GM12878 (cell line): ENCODE results near the gene ZSCAN26. TPM values are rescaled to one million over a fixed set of nuclear protein-coding genes. Genes with fewer than 3 reads are reported as not detected.
A peak's percentile ranks its signal among the peaks of the same experiment; 100 is the strongest.

Source experiments
- ATAC-seq: fragments of 200-7000 bp; cut with Tn5 transposase; 3 replicates; pipeline ENCODE4 v1.9.1; 2020; ENCODE audit warnings: mild to moderate bottlenecking, moderate library complexity
- BruUV-seq: library from RNA; stranded (reverse); fragments of 400-500 nt; replicated peaks from 2 replicates; lab custom pipeline; 2021; lab: Mats Ljungman, UMichigan
- CTCF ChIA-PET: fragments of 300-600 bp; sonication (Branson Sonifier 250); formaldehyde crosslinking; extraction: SDS; loops from one replicate; lab custom pipeline; 2021; ENCODE audit warnings: inconsistent platforms; lab: Yijun Ruan, JAX
- POLR2A ChIA-PET: fragments of 350-600 bp; formaldehyde crosslinking; extraction: SDS; loops from one replicate; lab custom pipeline; 2021; ENCODE audit warnings: inconsistent platforms; lab: Charles Lee
- RAD21 ChIA-PET: fragments of 300-600 bp; sonication (Branson Sonifier 250); formaldehyde crosslinking; loops from one replicate; lab custom pipeline; 2023; ENCODE audit warnings: antibody characterized with exemption; ENCODE audit not compliant: unreplicated experiment; lab: Charles Lee
- SMC1A ChIA-PET: fragments of 300-600 bp; sonication (Branson Sonifier 250); formaldehyde crosslinking; loops from one replicate; lab custom pipeline; 2023; ENCODE audit not compliant: unreplicated experiment, uncharacterized antibody; lab: Charles Lee
- DNase-seq: peaks from one replicate; pipeline ENCODE4 v3.0.0-alpha.2; 2011; ENCODE audit warnings: low read depth, low spot score
- FAIRE-seq: peaks from 3 replicates; lab custom pipeline; 2011; peaks lifted over from hg19 to GRCh38; lab: Jason Lieb, UNC
- H2AFZ ChIP-seq: 2 replicates; pipeline ENCODE4 v1.6.0; 2011; ENCODE audit warnings: low read depth, low read length, control low read depth; ENCODE audit not compliant: control insufficient read depth
- H3K27ac ChIP-seq: 2 replicates; pipeline ENCODE4 v1.5.1; 2011; ENCODE audit warnings: control low read depth; ENCODE audit not compliant: control insufficient read depth, insufficient read depth
- H3K27me3 ChIP-seq, 2 experiments: replicated peaks in 1 of 2; 2 replicates each; pipeline versions ENCODE4 v1.6.0 to v1.6.1; 2011; ENCODE audit warnings: low read length in 1 of 2; ENCODE audit not compliant: control insufficient read depth in 2 of 2, insufficient read depth in 2 of 2
- H3K36me3 ChIP-seq, 2 experiments: 2 replicates each; pipeline ENCODE4 v1.5.1; 2011; ENCODE audit warnings: low read length in 1 of 2; ENCODE audit not compliant: control insufficient read depth in 2 of 2, insufficient read depth in 2 of 2
- H3K4me1 ChIP-seq: 2 replicates; pipeline ENCODE4 v1.6.1; 2011; ENCODE audit warnings: mild to moderate bottlenecking, low read length, moderate library complexity, mixed read lengths; ENCODE audit not compliant: control insufficient read depth, insufficient read depth
- H3K4me2 ChIP-seq: 2 replicates; pipeline ENCODE4 v1.6.0; 2011; ENCODE audit warnings: control low read depth; ENCODE audit not compliant: control insufficient read depth, insufficient read depth
- H3K4me3 ChIP-seq: fragments of 200-600 bp; sonication (generic); 2 replicates; pipeline ENCODE4 v1.5.1; 2016
- H3K79me2 ChIP-seq: 2 replicates; pipeline ENCODE4 v1.6.0; 2011; ENCODE audit warnings: low read length; ENCODE audit not compliant: control insufficient read depth, insufficient read depth
- H3K9ac ChIP-seq: 2 replicates; pipeline ENCODE4 v1.8.0; 2011; ENCODE audit warnings: low read length, control low read depth, mixed read lengths; ENCODE audit not compliant: control insufficient read depth, insufficient read depth
- H3K9me3 ChIP-seq: replicated peaks from 3 replicates; pipeline ENCODE4 v1.5.1; 2011; ENCODE audit warnings: mild to moderate bottlenecking, low read length; ENCODE audit not compliant: control insufficient read depth, insufficient read depth
- H4K20me1 ChIP-seq: 2 replicates; pipeline ENCODE4 v1.6.0; 2011; ENCODE audit not compliant: control insufficient read depth, insufficient read depth
- MLLT1 ChIP-seq: fragments of 450-650 bp; IDR thresholded peaks from 2 replicates; pipeline ENCODE4 v1.6.1; 2016; ENCODE audit warnings: mild to moderate bottlenecking
- SMARCA5 ChIP-seq: fragments of 450-650 bp; IDR thresholded peaks from 2 replicates; pipeline ENCODE4 v1.6.1; 2017; ENCODE audit warnings: mild to moderate bottlenecking
- ZNF207 ChIP-seq: fragments of 450-650 bp; IDR thresholded peaks from 2 replicates; pipeline ENCODE4 v1.6.1; 2014; ENCODE audit warnings: antibody characterized with exemption, mild to moderate bottlenecking, borderline replicate concordance
- WGBS: methylation state at CpG from one replicate; pipeline ENCODE4 v1.1.6; 2016; ENCODE audit warnings: low lambda C conversion rate; ENCODE audit not compliant: insufficient replicate concordance, insufficient coverage; ENCODE audit errors: missing lambda C conversion rate; 5-methylcytosine and 5-hydroxymethylcytosine counted together
- in situ Hi-C: fragments of 300-500 bp; cut with MboI; formaldehyde crosslinking; loops from 9 replicates; pipeline ENCODE4 v1.14.3; 2018; ENCODE audit warnings: mixed read lengths
- intact Hi-C: fragments of 100-400 bp; cut with micrococcal nuclease; formaldehyde crosslinking; loops from one replicate; pipeline ENCODE4 v1.14.2; 2022; ENCODE audit not compliant: unreplicated experiment
- polyA plus RNA-seq, 11 experiments: library from polyadenylated mRNA; depleted of rRNA in 4 of 11; unstranded in 6 of 11; stranded (reverse) in 5 of 11; fragments of >200 nt; fragmentation: Nextera tagmentation in 4 of 11; fragmentation: Illumina TruSeq in 1 of 11; extraction: Ambion mirVana in 4 of 11; extraction: Trizol in 1 of 11; gene quantifications; 1 replicate in 1 of 11; 2 replicates in 10 of 11; pipeline versions ENCODE4 v1.2.1 to v1.2.3, GENCODE V29; 2011 to 2016; ENCODE audit warnings: inconsistent platforms in 2 of 11, missing spikeins in 2 of 11, low read depth in 1 of 11
- total RNA-seq, 4 experiments: library from RNA; depleted of rRNA in 3 of 4; stranded (reverse); fragments of >200 nt in 3 of 4; fragmentation: Illumina TruSeq in 1 of 4; extraction: Trizol in 1 of 4; gene quantifications; 2 replicates each; pipeline versions ENCODE4 v1.2.1 to v1.2.3, GENCODE V29; 2013 to 2021

The ZSCAN26 gene
- total and polyA plus RNA-seq, 10 of the 15 experiments (the other 5 are each of a cell fraction or from before 2014, with no cell fraction given) = 4.5 to 13.3 (median 6.5) TPM

- no peak for DNase-seq
- Histone ChIP-seq H3K9me3 (no peaks in the 10 kb centered on the region; the same call in 2 of the 3 replicates), H3K4me3 (peak overlapping the region; percentile 96)
- SMC1A ChIA-PET = interaction anchor here (0.8 to 4.0 kb wide), 20 partner anchors 9 to 150 kb away, joined by 3 to 30 read pairs (median 7); partner anchors contain the start of genes PGBD1, ZKSCAN3, ZKSCAN4 and ZSCAN31
- no peak for TF ChIP-seq MLLT1
- no peak for TF ChIP-seq ZNF207
- no peak for TF ChIP-seq SMARCA5
- TF ChIP-seq, all 136 proteins: peak for 0
- ChIA-PET POLR2A (interaction anchor here (0.6 to 2.7 kb wide), 7 partner anchors 14 to 125 kb away, joined by 3 to 11 read pairs (median 4); partner anchors contain the start of genes PGBD1, ZKSCAN4 and ZKSCAN8), RAD21 (interaction anchor here (0.8 to 3.3 kb wide), 13 partner anchors 11 to 130 kb away, joined by 3 to 22 read pairs (median 4); partner anchors contain the start of genes PGBD1, ZKSCAN3, ZKSCAN4 and ZKSCAN8), CTCF (interaction anchor here (0.5 to 2.6 kb wide), 7 partner anchors 13 to 379 kb away, joined by 3 to 14 read pairs (median 4); no protein-coding TSS in a partner anchor)
- Histone ChIP-seq H3K9ac (peak overlapping the region; percentile 77), H3K36me3 (no peaks in the 10 kb centered on the region), H3K79me2 (peaks cover 11% of the 10 kb centered on the region), H4K20me1 (no peaks in the 10 kb centered on the region), H3K4me2 (peak overlapping the region; percentile 92), H2AFZ (peak overlapping the region; percentile 87), H3K4me1 (no peaks in the 10 kb centered on the region), H3K27me3 (no peaks in the 10 kb centered on the region), H3K27ac (peak overlapping the region; percentile 84)
- ATAC-seq (no peak), FAIRE-seq (no peak)
- in situ Hi-C loops = no loop called here
- WGBS = under 1% methylated on average over 5 of the region's 5 CpGs
- BruUV-seq = TSS peak; percentile 89
- intact Hi-C loops = loop anchor here (2.0 to 5.0 kb wide), 3 partner anchors 14 to 91 kb away; partner anchors contain the start of genes ZKSCAN4 and ZSCAN31
Observed at GRCh38 chr6:28266563-28266961, 381 bp upstream of the ZSCAN26 start.
